HG03575 (cell line): ENCODE measurements around the gene PRRT4.

Source experiments
- ATAC-seq: cut with Tn5 transposase; IDR thresholded peaks from one replicate; pipeline ENCODE4 v1.9.1; 2021; ENCODE audit not compliant: unreplicated experiment, insufficient number of reproducible peaks, low FRiP score; ENCODE audit errors: extremely low read depth

PRRT4 gene

GRCh38 chr7:128398016-128398840 is 36.7 kb upstream of the PRRT4 start:
- ATAC-seq, result no peak

- ATAC-seq, result no peak
Observed at GRCh38 chr7:128396357-128396756, 34.9 kb upstream of the PRRT4 start.

DNA sequence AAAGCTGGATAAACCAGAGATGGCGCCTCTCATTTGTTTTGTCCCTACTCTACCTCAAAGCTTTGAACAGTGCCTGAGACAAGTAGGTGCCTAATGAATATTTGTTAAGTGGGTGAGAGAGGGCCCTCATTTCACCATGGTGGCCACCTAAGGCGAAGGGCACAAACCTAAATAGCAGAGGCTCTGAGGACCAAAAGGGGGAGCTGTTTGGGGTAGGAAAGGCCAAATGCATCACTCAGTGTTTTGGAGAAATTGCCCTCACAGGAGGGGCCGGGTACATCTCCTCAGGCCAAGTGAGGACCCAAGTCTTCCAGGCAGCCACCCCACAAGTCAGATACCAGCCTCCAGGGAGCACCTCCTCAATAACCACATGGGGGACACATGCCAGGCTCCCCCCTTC is 34.3 kb upstream of the PRRT4 start:
- ATAC-seq, result no peak

DNA sequence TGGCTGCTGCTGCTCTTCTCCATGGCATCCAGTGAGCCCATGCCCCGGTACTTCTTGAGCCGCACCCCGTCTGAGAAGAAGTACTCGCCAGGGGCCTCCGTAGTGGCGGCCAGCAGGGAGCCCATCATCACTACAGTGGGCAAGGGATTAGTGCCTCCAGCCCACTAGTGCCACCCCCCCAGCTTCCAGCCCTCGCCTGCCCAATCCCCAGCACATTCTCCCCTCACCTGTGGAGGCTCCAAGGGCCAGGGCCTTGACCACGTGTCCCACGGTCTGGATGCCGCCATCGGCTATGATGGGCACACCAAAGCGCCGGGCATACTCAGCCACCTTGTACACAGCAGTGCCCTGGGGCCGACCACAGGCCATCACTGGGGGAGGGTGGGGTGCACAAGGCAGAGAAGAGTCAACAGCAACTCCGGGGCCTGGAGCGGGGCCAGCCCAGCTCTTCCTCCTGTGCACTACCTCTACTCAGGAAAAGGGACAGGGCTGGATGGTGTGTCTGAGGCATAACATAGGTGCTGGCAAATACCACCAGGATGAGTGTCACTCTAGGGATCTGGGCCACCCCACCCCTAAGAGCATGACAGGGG is 33.5 kb upstream of the PRRT4 start:
- no peak for ATAC-seq

DNA sequence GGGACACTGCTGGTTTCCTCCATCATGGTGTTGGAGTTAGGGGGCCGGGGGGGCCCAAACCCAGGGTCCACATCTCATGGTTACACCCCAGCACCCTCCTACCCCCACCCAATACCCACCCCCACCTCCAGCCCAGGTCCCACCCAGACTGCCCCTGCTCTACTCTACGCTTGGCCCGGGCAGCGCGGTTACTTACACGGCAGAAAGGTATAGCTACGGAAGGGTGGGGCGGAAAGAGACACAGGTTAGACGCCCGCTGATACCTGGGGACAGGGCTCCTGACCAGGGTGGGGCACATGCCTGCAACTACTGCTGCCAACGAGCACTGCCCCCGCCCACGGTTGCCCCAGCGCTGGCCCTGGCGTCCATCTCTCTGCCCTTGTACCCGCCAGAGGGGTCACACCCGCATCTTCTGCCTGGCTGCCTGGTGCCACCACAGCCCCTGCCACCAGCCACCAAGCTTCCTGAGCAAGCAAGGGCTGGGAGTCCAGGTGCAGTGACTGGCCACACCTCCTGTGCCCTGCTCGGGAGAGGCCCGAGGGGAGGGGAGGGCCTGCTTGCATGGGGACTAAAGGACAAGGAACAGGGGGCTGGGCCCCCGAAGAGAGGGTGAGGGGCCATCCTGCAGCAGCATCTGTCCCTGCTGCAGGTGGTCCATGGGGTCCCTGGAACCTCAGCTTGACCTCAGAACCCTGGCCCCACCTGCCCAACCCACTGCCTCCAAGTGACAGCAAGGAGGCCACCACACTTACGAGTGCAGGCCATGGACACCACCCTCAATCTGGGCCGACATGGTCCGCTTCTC is 32.2 kb upstream of the PRRT4 start:
- no peak for ATAC-seq

GRCh38 chr7:128392446-128393327 is 31.2 kb upstream of the PRRT4 start:
- ATAC-seq, result no peak

DNA sequence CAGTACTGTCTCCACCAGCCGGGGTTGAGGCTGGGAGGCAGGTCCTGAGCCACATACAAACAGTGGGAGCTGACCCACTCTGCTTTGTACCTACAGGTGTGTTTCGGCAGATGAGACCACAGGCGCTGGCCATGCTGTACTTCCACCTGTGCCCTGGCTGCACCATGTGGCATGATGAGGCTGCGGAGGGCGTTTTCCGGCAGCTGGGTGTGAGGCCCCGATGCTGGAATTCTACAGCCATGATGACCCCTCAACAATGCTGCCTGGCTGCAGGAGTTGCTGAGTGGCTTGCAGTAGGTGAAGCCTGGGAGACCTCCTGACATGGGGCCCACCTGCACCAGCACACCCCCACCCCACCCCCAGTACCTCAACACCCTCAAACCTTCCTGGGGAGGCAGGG is 30.3 kb upstream of the PRRT4 start:
- no peak for ATAC-seq

GRCh38 chr7:128390871-128391565 is 29.5 kb upstream of the PRRT4 start:
- no peak for ATAC-seq

DNA sequence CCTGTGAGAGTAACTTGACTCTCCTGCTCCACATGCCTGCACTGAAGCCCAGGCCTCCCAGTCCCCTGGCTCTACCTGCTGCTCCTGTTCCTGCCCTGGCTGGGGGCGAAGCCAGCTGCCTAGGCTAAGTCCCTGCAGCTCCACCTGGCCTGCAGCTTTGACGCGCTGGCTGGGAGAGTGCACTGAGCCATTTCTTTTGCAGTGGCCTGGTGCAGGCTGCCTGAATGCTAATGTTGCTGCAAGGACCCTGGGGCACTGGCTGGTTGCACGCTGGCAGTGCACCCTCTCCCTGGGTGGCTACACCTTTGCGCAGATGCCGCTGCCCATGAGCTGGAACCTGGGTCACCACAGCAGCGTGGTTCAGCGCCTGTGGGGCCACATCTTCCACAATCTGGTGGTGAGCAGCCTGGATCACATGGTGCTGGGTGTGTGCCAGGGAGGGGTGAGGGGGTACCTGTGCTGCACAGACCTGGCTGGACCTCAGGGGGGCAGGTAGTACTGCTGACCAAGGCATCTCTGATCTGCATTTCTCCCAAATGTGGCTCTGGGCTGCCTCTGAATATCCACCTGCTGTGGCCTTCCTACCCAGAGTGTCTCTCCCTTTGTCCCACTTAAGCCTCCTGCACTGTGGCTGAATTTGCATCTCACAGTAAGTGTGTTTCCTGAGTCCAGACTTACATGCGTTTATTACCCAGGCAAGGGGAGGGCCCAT is 28.3 kb upstream of the PRRT4 start:
- ATAC-seq, result no peak

DNA sequence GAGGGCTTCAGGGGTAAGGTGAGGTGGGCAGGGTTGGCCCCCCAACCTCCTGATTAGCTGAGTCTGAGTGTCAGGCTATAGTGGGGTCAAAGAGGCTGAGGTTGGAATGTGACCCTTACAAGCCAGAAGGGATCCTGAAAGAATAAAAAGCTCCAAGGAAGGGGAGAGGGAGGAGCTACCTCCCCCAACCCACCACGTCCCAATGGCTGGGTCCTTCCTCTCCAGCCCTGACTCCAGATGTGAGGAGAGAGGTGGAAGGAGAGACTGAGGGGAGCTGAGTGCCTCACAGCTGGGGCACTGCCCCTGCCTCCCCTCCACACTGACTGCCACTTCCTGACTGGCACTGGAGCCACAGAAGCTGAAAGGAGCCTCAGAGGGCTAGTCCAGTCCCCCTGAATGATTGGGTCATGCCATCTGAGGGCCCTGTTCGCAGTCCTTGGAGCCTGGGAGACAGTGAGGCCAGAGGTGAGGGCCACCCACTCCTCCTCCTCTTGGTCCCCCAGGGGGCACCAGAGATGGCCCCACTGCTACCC is 27.7 kb upstream of the PRRT4 start:
- no peak for ATAC-seq

- no peak for ATAC-seq
Observed at GRCh38 chr7:128388145-128388485, 26.6 kb upstream of the PRRT4 start.

DNA sequence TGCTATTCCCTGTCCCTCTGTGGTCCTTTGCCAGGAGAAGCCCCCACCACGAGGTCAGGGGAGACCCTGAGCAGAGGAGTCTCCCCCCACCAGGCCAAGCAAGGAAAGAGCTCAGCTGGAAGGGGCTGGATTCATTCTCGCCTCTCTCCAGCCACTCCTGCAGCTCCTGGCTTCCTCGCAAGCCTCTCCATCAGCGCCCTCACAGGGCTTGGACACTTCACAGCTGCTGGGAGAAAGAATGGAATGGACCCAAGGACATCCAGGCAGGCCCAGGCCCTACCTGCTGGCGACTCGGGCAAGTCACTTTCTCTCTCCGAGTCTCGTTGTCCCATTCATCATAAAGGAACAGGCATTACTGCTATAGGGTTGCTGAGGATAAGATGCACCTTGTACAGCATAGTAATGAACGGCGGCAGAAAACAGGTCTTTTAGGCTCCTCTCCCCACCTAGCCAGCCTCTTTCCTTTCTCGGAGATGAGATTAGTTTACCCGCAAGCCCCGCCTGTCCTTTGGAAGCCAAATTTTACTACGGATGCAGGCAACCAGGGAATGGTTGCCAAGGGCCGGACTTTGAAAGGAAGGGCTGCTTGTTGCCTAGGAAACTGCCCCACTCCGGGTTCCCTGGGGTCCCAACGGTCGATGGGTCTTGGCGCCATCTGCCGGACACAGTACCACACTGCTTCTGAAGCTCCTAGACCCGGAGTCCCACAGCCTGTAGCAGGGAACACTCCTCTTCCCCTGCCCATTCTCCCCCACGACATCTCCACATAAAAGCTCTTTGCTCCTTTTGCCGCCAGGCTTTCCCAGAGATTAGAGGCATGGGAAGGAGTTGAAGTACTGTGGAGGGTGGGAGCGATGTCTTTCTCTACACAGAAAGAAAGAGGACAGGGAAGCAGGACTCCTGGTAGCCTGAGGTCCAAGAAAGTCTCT is 26.0 kb upstream of the PRRT4 start:
- ATAC-seq, result no peak

GRCh38 chr7:128385988-128386925 is 24.8 kb upstream of the PRRT4 start:
- no peak for ATAC-seq

- ATAC-seq, result no peak
Observed at GRCh38 chr7:128384726-128385125, 23.2 kb upstream of the PRRT4 start.

DNA sequence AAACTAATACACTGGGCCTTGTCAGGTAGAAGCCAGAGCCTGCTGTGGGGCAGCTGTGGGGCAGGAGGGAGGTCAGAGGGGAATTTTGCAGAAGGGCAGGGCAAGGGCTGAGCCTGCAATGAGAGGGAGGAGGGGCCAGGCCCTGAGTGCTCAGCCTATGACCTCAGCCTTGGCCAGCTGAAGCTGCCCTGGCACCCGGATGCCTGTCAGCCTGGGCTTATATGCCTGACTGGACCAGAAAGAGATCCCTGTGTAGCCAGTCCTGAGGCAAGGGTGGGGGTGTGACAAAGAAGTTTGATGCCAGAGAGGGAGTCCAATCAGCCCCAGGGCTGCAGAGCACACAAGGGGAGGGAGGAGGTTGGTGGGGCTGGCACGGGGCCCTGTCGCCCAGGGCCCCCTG is 22.3 kb upstream of the PRRT4 start:
- no peak for ATAC-seq
